HG03103 (cell line): Measurements from ENCODE around the gene EXOC3L4.
"Not testable (repeated sequence)": the region's sequence is repeated elsewhere in the genome, so short reads cannot be mapped to it uniquely, and the experiment has no call there.

Experiments
- ATAC-seq: cut with Tn5 transposase; IDR thresholded peaks from one replicate; pipeline ENCODE4 v1.9.1; 2021; ENCODE audit warnings: low read depth; ENCODE audit not compliant: unreplicated experiment

The EXOC3L4 gene

DNA sequence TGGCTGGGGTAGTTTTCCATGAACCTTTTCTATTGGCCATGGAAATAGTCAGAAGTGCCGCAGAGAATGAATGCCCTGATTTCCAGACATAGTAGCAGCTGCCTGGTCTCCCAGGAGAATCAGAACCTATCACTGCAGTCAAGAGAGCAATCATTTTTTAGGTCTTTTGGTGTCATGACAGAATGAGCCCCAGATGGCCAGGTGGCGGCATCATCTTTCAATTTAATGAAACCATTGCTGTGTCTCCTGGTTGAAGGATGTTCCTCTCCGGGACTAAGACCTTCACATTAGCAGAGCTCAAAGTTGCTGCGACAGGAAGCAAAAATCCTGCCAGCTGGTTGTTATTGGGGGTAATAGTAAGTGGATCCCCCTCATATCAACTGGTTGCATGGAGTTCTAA lies 47.5 kb downstream of the EXOC3L4 start:
- ATAC-seq = no peak

DNA sequence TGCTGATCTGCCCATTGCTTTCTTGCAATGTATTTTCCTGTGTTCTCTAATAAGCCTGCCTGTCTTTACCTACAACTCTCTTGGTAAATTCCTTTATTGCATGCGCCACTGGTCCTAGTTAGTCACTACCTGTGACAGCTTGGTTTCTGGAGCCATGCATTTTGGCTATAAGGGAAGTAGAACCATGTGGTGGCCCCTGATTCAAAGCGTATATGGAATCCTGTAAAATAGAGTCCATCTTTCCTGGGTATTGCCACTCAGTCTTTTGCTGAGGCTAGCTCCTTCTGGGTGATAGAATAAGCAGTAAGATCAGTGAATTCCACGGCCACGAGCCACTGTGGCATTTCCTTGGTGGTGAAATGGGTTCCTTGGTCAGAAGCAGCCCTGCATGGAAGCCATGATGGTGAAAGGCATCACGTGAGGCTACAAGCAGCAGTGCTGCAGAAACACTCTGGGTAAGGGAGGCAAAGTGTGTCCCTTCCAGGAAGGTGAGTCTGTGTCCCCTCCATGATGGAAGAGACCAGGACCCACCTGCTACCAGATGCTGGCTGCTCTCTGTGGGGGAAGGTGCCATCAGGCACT lies 48.3 kb downstream of the EXOC3L4 start:
- ATAC-seq = no peak

DNA sequence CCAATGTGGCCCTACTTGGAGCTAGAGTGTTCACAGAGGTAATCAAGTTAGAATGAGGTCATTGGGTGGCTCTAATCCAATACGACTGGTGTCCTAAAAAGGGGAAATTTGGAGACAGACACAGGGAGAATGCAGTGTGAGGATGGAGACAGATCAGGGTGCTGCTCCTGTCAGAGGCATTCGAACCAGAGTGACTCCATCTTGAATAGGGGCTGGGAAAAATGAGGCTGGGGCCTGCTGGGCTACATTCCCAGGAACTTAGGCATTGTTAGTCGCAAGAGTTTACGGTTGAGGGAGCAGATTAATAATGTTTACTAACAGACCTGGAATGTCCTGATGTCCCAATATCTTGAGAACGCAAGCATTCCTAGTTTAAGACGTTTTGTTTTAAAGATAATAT lies 49.0 kb downstream of the EXOC3L4 start:
- ATAC-seq = no peak

DNA sequence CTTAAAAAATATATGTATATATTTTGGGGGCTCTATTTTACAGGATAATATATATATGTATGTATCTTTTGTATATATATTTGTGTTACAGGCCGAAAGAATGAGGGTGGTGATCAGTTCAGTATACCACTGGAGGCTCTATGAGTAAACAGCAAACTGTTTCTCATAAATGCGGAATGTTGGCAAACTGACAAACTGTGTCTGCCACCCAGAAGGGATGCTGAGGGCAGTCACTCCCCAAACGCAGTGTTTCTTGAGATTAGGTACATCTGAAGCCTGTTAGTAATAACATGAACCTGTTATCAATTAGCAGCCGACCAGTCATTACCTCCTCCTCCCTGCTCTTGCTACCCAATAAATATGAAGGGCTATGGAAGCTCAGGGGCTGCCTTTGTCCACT lies 49.6 kb downstream of the EXOC3L4 start:
- ATAC-seq = no peak

DNA sequence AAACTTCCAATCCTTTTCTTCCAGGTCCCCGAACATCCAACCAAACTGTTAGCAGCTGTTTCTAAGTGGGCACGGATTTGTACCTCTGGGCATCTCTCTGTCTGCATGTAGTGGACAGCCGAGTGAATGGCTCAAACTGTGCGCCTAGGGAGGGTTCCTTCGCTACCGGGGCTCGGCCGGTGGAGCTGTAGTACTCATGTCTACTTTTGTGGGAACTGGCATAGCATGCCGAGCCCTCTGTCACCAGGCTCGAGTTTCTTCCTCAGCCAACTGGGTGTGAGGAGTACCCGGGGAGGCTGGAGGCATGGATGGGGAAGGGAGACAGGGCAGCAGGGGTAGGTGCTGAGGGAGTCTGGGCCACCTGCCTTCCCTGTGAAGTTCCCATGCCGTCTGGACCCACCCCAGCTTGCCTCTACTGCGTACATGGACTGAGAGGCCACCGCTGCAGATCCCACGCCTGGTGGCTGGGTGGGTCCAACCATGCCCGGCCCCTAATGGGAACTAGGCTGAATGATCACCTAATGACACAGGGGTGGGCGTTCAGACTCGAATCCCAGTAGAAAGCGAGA lies 51.7 kb downstream of the EXOC3L4 start:
- ATAC-seq = no peak

DNA sequence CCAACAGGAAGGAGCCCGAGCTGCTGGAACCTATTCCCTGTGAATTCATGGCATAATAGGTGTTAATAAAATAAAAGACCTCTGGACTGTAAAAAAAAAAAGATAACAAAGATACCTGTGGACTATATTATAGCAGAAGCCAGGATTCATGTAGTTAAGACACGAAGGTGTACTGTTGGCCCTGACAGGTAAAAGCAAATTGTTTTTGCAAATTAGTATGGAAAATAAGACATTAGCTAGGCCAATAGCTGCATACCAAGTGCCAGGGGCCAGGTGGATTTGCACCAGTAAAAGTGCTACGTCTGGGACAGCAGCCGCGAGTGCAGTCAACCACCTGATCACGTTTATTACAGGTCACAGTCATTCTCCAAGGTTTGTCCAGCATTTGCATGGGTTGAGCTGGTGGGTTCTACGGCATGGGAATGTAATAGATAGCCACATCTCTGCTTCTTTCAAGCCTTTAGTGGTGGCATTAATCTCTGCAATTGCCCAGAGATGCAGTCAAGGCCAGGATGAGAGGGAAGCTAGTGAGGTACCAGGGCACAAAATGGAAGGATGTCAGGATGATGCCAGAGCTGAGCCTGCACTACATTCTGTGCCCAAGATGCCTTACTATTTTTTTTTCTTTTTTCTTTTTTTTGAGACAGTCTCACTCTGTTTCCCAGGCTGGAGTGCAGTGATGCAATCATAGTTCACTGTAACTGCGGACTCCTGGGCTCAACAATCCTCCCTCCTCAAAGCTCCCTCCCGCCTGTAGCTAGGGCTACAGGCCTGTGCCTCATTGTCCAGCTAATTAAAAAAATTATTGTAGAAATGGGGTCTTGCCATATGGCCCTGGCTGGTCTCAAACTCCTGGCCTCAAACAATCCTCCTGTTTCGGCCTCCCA lies 55.1 kb downstream of the EXOC3L4 start:
- no peak for ATAC-seq

DNA sequence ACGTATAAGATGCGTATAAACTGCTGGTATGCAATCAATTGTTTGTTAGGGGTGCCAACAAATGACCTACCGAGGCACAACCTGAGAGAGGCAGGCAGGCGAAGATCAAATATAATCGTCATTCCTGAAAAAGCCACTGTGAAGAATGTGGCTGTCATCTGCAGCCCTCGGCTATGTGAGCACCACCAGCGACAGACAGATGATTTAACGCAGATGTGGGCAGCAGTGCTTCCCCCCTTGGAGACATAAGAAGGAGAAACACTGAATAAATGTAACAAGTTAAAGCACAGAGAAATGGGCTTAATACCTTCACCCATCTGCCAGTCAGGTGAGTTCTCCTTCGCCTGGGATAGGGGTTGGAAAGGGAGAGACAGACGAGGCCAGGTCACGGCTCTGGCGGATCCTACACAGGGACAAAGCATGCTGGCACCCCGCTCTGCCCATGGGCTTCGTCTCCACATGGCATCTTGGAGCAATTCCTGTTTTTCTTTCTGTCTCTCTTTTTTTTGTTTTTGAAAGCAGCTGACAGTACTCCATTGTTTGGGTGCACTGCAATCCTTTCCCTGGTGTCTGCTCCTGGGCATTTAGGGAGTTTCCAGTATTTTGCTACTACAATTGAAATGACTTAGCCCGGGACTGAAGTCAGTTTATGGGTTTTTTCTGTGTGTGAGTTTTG lies 56.9 kb downstream of the EXOC3L4 start:
- ATAC-seq = no peak

DNA sequence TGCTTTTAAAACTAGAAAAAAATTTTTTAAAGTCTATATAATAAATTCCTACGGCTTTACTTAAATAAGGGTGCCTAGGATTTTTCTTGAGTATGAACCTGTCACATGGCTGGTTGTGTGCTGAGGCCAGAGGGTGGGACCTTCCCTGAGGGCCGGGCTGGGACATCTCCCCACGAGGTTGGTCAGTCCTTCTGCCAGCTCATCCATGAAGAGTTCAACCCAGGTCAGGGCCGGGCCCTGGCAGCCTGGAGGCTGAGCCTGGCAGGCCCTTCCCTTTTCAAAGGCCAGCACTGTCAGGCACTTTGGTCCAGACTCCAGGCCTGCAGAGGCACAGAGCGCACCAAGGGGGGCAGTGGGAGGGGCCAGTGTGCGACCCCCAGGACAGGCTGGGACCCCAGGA lies 60.5 kb downstream of the EXOC3L4 start:
- no peak for ATAC-seq

DNA sequence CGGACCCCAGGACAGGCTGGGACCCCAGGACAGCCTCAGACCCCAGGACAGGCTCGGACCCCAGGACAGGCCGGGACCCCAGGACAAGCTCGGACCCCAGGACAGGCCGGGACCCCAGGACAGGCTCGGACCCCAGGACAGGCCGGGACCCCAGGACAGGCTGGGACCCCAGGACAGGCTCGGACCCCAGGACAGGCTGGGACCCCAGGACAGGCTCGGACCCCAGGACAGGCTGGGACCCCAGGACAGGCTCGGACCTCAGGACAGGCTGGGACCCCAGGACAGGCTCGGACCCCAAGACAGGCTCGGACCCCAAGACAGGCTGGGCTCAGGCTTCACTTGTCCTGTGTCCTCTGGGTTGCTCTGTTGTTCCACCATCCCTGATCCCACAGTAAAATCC lies 60.9 kb downstream of the EXOC3L4 start:
- ATAC-seq = not testable (repeated sequence)

DNA sequence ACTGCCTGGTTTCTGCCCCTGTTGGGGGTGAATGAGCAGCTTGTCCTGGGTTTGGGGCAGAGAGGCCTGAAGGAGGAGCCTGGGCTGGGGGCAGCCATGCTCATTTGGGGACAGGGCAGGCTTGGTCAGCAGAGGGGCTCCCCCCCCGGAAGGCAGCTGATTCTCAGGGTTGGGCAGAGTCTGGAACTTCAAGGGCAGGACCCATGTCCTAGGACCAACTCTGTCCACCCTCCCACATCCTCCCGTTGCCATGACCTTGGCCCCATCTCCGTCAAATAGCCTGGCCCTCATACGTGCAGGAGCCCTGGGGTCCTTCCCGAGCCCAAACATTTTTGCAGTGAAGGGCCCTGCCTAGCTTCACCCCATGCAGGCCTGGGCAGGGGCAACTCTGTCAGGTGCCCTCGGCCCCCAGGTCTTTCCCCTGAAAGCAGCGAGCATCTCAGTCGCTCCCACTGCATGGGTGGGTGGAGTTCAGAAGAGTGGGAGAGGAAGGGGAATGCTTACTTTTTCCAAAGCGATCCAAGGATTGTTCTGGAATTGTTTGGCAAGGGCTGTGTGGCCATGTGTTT lies 61.4 kb downstream of the EXOC3L4 start:
- no peak for ATAC-seq

DNA sequence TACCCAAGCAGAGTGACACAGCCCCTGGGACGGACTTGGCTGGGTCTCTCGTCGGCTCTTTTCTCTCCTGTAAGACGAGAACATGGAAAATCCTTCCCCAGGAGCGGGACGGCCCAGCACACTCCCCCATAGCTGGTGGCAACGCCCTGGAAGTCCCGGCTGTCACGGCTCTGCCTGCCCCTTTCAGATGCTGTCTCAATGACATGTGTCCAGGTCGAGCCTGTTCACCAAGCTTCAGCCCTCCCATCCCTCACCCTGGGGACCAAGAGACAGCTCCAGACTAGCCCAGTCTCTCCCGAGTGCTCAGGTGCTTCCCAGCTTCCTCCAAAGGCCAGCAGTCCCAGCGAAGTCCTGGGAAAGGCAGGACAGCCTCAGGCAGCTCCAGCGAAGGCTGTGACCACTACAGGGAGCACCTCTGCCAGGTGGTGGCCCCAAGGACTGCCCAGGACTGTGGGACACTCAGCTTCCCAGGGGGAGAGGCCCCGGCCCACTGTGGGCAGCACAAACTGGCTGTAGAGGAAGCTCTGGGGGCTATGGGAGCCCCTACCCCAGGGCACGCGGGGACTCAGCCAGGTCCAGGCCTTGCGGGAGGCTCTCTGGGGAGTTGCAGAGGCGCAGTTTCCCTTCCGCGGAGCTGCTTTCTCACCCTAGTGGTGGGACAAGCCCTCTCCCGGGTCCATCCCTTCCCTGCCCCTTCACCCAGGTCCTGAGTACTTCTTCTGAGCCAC lies 62.3 kb downstream of the EXOC3L4 start:
- ATAC-seq = no peak

DNA sequence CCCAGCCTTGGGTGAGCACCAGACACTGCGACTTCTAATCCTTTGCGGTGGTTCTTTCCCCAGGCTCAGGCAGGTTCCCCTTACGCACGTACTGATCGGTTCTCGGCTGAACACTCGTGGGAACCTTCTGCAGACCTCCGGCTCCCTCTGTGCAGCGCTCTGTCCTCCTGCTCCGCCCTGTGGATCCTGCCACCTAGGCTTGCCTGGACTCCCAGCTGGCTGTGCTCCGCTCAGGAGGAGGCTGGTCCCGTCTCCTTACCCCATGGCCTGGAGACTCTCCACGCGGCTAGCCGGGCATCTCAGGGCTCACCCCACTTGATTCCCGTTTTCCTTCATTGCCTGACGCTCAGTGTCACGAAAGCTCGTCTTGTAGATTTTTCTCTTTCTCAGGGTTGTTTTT lies 63.4 kb downstream of the EXOC3L4 start:
- no peak for ATAC-seq

DNA sequence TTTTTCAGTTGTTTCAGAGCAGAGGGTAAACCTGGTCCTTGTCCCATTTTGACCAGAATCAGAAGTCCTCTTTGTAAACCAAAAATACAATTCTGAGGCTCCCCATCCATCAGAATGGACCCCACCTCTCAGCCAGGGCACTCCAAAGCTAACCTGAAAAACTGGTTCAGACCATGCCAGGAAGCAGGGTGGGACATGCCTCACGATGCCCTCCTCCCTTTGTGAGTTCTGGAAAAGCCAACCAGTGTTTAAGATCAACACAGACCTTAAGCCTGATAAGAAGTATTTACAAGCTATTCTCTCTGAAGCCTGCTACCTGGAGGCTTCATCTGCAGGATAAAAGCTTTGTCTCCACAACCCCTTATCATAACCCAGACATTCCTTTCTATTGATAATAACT lies 64.2 kb downstream of the EXOC3L4 start:
- no peak for ATAC-seq
